HG02763 (cell line): Measurements from ENCODE around the gene MEG3.
"Not testable (repeated sequence)": the region's sequence is repeated elsewhere in the genome, so short reads cannot be mapped to it uniquely, and the experiment has no call there.

Experiments used
- ATAC-seq: cut with Tn5 transposase; IDR thresholded peaks from one replicate; pipeline ENCODE4 v1.9.1; 2021; ENCODE audit warnings: mild to moderate bottlenecking, moderate library complexity; ENCODE audit not compliant: unreplicated experiment

Gene MEG3

DNA sequence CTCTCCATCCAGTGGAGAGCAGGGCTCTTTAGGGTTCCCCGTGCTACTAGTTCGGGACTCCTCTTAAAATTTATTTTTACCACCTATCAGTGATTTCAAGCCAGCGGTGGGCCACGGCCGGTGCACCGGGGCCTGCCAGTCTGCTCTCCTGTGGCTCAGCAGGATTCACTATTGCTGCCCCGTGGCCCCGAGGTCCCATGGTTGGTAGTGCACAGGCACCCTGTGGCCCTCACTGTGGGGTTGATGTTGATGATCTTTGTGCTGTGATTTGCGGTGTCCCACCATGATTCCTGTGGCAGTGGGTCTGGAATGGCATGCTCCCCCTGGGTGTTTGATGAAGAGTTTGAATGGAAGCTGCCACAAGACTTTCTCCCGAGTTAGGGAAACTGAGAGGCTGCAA is 12.6 kb upstream of the MEG3 start:
- ATAC-seq = no peak

DNA sequence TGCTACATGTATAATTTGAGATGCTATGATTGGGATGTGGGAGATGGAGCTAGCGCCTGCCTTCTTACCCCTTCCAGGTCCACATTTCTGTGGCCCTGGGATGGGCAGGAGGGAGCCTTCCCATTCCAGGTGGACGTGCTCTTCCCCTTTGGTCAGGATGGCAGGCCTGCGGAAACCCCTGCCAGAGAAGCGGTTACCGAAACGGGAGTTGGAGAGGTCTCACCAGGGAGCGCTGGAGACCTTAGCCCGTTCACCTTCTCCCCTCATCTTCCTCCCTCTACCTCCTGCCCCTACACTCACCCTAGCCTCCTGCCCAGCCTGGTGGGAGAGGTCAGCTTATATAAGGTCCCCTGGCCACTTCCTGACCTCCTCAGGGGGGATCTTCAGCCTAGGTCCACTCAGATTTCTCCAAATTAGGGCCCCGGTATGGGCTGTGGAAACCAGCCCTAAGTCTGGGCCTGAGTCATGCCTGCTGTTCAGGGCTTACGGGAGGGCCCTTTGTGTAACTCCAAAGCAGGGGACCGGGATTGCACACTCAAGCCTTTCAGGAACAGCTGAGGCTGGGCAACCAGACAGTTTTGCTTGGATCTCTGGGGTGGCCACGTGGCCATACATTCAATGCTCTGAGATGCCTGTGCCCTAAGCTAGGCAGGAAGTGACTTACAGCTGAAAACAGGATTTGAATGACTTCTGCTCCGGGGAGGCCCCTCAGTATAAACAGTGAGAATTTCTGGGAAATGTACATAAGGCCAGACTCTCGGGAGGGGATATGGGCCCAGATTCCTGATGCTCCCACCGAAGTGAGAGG is 10.2 kb upstream of the MEG3 start:
- ATAC-seq = no peak

DNA sequence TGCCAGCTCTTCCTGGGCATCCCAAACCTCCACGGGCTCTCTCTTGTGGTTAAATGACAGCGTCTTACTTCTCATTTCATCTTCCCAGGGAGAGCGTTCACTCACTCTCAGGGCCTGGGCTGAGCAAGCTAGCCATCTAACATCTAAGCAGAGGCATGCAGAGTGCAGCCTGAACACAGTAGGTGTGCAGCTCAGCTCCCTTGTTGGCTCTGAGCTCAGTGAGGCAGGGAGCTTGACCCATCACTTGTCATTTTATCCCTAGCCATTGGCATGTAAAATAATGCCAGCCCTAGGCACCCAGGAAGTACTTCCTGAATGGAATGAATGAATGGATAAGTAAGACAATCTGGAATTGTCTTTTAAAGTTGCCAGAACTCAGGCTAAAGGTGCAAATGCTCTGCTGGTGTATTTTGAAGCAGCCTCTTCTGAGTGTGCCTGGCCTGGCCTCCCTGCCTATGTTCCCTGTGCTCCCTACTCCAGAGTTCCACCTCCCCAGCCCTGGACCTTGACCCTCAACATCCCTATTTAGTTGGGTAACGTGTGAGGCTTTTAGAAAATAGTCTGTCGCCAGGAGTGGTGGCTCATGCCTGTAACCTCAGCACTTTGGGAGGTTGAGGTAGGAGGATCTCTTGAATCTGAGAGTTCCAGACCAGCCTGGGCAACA is 9.5 kb upstream of the MEG3 start:
- ATAC-seq = no peak

DNA sequence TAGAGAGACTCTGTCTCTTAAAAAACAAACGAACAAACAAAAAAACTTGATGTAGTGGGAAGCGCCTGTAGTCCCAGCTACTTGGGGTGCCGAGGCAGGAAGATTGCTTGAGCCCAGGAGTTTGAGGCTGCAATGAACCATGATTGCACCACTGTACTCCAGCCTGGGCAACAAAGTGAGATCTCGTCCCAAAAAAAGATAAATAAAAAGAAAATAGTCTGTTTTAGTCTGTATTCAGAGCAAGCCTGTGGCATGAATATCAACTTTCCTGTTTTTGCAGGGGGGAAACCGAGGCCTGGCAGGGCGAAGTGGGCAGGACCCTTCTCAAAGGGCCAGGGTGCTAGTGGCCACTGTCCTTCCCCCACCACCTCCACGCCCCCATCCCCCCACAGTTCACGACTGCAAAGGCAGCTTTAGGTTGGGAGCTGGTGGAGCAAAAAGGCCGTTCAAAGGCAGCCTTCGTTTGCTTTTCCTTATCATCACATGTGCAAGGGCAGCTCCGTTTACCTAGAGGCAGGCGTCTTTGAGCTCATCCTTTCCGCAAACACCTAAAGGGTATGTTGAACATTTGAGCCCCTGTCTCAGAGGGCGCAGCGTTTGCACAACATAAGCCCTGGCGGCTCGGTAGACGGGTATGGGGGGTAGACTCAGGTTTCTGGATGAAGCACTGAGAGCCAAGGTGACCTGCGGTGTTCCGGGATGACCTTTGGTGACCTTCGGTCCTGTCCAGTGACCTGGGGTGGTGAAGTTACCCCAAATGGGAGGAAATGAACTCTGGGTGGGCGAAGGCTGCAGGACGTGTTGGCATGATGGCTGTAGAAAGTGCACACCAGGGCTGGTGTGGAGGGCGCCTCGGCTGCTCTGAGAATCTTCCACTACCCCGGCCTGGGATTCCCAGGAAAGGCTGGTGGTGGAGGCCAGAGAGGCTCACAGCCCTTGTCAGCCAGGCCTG is 8.7 kb upstream of the MEG3 start:
- no peak for ATAC-seq

- ATAC-seq = no peak
These were observed 7.7 kb upstream of the MEG3 start for GRCh38 chr14:100818221-100818699.

GRCh38 chr14:100818923-100819322 is 7.0 kb upstream of the MEG3 start:
- not testable (repeated sequence) for ATAC-seq

DNA sequence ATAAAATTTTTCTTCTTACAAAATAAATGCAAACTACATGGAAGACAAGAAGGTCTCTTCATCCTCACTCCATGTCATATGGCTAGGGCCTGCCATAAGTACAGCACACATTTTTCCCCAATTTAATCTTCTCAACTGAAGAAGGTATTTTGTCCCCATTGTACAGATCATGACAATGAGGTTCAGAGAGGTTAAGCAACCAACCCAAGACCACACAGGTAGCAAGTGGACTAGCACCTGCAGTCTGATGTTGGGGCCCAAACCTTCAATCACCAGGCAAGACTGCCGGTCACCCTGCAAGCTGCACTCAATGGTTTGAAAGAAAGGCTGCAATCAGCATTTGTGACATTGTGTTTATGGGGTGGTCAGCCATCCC is 6.5 kb upstream of the MEG3 start:
- no peak for ATAC-seq

GRCh38 chr14:100819829-100820475 is 6.0 kb upstream of the MEG3 start:
- ATAC-seq = no peak

GRCh38 chr14:100820957-100821356 is 5.0 kb upstream of the MEG3 start:
- no peak for ATAC-seq

DNA sequence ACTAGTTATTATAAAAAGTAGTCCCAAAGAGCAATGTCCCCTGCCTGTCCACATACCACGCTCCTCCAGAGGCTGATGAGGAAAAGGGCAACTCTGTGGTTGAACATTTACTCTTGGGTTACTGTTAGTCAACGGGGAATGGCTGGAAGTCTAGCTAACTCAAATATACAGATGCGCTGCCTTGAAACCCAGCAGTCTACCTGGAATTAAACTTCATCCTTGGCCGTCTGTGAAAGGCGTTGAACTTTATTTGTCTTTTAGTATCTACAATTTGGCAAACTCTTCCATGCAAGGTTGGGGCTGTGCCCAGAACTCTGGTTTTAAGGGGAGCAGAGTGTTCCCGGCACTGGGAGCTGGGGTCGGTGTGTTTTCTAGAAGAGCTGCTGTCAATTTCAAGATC is 3.9 kb upstream of the MEG3 start:
- ATAC-seq = no peak

- no peak for ATAC-seq
These were observed 3.2 kb upstream of the MEG3 start for GRCh38 chr14:100822532-100823296.

DNA sequence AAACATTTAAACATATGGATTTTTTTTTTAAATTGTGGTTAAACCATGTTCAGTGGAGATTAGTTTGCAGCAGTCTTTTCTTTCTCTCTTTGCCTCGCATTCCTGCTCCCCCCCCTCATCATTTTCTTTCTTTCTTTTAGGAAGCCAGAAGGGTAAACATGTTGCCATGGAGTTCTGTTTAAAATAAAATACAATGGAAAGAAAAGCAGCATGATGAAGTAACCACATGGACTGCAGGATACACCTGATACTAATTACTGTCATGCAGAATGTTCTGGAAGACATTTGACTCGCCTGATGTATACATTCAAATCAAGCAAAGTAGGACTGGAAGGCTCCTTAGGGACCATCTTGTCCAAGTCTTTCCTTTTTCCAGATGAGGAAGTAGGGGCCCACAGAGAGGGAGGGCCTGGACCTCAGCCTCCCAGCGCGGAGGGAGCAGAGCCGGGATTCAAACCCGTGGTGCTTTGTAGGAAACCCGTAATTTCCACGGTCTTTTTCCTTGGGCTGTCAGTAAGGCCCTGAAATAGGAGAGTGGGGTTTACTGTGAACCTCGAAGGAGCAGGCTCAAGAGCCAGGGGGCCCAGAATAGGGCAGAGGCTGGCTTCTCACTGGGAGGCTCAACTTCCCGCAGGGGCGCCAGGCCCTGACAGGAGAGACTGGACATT is 2.4 kb upstream of the MEG3 start:
- no peak for ATAC-seq

GRCh38 chr14:100824091-100824551 is 1.8 kb upstream of the MEG3 start:
- no peak for ATAC-seq

GRCh38 chr14:100824901-100825712 is 811 bp upstream of the MEG3 start:
- ATAC-seq = no peak

DNA sequence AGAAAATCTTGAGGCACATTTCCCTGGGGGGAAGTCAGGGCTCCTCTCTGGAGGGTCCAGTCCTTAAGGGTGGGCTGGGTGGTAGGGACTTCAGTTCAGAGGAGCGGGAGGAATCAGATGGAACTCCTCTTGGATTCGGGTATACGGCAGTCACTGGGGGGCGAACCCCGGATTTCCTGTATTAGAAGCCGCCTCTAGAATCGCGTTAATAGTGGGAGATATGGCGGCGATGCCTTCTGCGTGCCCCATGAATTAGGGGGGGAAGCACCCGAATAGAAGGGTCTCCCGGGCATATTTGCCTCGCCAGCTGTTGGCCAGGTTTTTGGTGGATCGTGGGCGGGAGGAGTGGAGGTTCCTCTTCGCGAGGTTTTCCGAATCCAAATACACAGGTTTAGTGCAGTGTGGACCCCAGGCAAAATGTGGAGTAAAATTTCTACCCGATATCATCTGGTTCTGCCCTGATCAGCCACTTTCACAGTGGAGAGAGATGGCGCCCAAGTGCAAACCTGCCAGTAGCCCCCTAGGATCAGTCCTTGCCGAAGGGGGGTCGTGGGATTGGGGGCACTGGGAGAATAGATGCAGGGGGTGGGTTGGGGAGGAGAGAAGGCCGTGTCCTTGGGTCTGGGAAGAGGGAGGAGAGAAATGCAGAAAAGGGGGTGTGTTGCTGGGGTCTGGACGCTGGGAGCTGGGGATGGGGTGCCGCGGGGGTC is 628 bp downstream of the MEG3 start:
- no peak for ATAC-seq

GRCh38 chr14:100827101-100828021 is 1.4 kb downstream of the MEG3 start:
- no peak for ATAC-seq
